OCI-LY3 (cell line): ENCODE results near the gene ZSCAN29.

Experiments
- EZH2phosphoT487 ChIP-seq: fragments of 200-600 bp; shearing (Covaris generic); IDR thresholded peaks from 2 replicates; pipeline ENCODE4 v1.6.1; 2018; ENCODE audit warnings: antibody characterized with exemption, mixed run types, low read depth
- TF ChIP-seq, protein P1 (sequence below): fragments of 200-600, 300-600 bp; sonication (generic); IDR thresholded peaks from 2 replicates; pipeline ENCODE4 v1.5.1; 2014; ENCODE audit warnings: antibody characterized with exemption, low read length, low read depth

DNA sequence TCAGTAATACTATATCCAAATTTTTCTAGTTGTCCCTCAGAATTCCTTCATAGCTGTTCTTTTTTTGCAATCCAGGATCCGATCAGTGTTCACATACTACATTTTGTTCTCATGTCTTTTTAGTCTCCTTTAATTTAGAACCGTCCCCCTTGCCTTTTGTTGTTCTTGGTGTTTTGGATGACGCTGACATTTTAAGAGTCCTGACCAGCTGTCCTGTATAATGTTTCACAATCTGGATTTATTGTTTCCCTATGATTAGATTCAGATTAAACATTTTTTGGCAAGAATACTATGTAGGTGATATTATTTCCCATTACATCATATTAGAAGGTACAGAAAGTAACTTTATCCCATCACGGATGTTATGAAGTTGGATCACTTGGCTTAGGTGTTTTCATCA lies 11.5 kb upstream of the ZSCAN29 start:
- TF ChIP-seq, protein P1, sequence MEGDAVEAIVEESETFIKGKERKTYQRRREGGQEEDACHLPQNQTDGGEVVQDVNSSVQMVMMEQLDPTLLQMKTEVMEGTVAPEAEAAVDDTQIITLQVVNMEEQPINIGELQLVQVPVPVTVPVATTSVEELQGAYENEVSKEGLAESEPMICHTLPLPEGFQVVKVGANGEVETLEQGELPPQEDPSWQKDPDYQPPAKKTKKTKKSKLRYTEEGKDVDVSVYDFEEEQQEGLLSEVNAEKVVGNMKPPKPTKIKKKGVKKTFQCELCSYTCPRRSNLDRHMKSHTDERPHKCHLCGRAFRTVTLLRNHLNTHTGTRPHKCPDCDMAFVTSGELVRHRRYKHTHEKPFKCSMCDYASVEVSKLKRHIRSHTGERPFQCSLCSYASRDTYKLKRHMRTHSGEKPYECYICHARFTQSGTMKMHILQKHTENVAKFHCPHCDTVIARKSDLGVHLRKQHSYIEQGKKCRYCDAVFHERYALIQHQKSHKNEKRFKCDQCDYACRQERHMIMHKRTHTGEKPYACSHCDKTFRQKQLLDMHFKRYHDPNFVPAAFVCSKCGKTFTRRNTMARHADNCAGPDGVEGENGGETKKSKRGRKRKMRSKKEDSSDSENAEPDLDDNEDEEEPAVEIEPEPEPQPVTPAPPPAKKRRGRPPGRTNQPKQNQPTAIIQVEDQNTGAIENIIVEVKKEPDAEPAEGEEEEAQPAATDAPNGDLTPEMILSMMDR: no peak
- TF ChIP-seq EZH2phosphoT487: no peak
